Effector CD4-positive, alpha-beta T cell (primary cell): ENCODE results near the gene CRYBG3.

ENCODE experiments used
- DNase-seq: peaks from one replicate; pipeline ENCODE4 v3.0.0-alpha.2; 2020

Gene CRYBG3

DNA sequence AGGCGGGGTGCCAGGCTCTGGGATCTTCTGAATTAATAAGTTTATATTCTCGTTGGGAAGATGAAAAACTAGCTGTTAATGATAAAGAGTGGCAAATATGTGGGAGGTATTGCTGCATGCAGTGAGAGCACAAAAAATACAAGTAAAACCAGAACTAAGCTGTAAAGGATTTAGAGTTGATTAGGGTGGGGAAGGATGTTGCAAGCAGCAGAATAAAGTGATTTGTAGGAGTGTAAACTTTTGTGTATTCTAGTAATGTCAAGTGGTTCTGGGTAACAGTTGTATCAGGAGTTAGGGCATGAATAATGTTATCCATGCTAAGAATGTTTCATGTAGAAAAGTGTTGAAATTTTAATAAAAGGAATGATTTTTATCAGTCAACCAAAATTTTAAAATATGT lies 18.1 kb downstream of the CRYBG3 start:
- DNase-seq = no peak

- no peak for DNase-seq
Observed at GRCh38 chr3:97841304-97841703, 19.5 kb downstream of the CRYBG3 start.

DNA sequence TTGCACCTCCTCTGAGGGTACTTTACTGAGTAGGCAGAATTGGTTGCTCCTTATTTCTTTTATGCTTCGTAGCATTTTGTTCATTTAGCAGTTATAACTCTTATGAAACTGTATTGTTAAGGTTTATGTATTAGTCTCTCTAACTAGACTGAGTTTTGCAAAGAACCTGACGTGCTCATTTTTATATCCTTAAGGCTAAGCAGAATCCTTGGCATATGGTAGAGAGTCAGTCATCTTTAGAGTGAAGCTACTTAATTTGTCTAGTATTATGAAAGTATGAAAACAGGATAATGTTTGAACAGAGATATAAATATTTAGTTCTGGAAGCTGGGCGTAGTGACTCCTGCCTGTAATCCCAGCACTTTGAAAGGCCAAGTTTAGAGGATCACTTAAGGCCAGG lies 20.1 kb downstream of the CRYBG3 start:
- no peak for DNase-seq

GRCh38 chr3:97848779-97849178 lies 27.0 kb downstream of the CRYBG3 start:
- no peak for DNase-seq

- DNase-seq = no peak
Observed at GRCh38 chr3:97857401-97857800, 35.6 kb downstream of the CRYBG3 start.

DNA sequence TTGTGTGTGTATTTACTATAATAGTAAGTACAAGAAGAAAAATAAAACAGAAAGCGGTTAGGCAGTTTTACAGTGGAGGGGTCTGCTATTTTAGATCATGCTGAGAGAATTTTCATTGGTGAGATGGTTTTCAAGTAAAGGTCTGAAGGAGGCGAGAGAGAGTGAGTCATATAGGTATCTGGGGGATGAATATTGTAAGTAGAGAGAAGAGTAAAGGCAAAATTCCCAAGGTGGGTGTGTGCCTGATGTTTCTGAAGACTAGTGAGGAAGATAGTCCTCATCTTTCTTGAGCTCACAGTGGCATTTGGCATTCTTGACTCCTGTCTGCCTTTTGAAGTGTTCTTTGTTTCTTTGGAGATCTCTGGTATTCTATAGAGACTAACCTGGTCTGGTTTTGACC lies 38.6 kb downstream of the CRYBG3 start:
- DNase-seq = no peak

DNA sequence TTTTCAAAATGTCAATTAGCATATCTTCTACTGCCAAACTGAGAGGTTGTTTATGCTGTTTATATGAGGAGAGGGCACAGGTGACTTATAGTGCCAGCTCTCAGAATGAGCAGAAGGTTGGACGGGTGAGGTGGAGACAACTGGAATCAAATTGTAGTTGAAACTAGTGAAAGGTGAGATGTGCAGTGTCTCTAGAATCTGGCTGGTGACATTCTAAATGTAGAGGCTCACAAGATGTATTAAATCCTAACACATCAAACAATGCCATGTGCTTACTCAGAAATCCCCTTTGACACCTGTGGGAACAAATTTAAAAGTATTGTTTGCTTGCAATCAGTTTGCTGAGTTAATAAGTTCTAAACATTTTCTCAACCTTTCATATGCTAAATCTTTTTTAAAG lies 40.8 kb downstream of the CRYBG3 start:
- no peak for DNase-seq

GRCh38 chr3:97863031-97863430 lies 41.2 kb downstream of the CRYBG3 start:
- DNase-seq = no peak

DNA sequence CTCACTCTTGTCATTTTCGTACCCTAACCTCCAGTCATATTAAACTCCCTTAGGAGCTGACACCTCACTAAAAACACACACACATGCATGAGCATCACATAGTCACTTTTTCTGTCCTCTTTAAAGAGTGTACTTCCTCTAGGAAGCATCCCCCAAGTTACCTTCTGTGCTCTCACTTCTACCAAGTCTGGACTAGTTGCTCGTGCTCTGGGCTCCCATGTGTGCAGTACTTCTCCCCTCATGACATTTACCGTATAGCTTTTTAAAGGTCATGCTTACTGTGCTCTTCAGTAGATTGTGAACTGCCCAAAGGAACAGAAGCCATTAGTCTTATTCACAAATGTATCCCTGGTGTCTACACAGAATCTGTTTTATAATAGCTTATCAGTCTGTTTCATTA lies 42.0 kb downstream of the CRYBG3 start:
- no peak for DNase-seq

DNA sequence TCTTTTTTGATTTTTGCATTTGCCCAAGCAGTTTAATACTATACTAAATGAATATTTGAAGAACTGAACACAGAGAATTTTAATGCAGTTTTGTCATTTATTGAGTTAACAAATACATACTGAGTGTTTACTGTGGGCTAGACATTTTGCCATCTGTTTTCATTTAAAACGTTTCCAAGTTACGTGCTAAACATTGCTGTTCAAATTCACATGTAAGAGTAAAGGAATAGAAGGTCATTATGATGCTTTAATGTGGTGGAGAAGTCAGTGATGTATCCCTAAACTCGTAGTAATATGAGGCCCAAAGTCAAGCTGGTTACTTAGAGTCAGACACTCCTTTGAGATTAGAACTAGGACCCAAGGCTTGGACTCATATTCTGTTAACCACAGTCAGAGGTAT lies 49.4 kb downstream of the CRYBG3 start:
- no peak for DNase-seq

- DNase-seq = no peak
Observed at GRCh38 chr3:97871801-97872524, 50.2 kb downstream of the CRYBG3 start.

DNA sequence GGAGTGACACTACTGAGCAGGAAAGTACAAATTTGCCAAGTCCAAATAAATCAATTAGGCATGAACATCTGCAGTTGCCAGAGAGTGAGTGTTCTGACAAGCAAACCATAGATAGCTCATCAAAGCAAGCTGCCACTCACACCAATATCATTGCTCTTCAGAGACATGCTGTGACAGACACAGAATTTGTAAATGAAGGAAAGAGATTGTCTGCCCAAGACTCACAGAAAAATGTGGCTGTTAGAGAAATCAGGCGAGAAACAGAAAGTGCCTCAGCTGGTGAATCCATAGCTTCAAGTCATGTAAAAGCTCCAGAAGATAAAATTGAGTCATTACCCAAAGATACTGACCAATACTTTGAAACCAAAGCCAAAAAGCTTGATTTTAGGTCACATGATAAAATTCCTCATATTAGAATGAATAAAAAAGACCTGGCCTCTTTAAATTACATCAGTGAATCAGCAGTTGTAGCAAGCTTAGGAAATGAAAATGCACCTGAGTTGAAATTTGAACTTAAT lies 50.8 kb downstream of the CRYBG3 start:
- DNase-seq = no peak

GRCh38 chr3:97880267-97880666 lies 58.5 kb downstream of the CRYBG3 start:
- no peak for DNase-seq

DNA sequence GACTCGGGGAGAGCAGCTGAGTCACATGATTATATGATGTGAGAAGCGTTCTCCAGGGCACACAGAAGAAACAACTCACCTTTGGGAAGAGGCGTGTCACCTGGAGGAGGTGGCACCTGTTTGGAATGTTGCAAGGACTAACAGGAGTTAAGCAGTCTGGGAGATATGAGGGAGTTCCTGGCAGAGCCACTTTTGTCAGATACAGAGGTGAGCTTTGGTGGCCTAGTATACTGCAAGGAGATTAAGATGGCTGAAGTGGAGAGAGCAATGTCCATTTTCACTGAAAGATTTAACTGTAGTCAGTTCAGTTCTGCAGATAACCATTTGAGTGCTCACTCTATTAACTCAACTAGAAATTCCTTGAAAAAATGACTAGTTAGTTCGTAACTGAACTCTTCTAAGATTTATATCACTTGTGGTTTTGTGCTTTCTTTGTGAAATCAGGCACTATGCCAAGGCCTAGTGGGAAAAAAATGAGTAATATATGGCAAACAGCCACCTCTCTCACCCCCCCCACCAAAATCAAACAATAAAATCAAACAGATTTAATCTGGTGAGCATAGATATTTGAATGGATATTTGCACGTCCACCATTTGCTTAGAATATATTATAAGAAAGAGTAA lies 61.3 kb downstream of the CRYBG3 start:
- DNase-seq = no peak

DNA sequence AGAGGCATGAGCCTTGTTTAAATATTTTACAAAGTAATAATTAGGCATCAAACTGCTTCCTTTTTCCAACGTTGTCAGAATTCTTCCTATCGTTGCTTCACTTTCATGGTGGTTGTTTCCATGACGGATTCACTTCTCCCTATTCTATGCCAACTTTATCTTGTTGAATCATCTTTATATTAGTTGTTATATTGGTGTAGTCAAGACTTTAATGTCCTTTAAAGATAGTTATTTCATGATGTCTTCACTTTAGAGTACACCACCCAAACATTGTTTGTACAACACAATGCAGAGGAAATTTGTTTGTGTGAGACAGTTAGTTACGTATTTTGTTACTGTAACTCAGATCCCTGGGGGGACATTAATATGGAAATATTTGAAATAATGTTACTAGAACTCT lies 61.9 kb downstream of the CRYBG3 start:
- no peak for DNase-seq

GRCh38 chr3:97884586-97885123 lies 62.8 kb downstream of the CRYBG3 start:
- DNase-seq = no peak

DNA sequence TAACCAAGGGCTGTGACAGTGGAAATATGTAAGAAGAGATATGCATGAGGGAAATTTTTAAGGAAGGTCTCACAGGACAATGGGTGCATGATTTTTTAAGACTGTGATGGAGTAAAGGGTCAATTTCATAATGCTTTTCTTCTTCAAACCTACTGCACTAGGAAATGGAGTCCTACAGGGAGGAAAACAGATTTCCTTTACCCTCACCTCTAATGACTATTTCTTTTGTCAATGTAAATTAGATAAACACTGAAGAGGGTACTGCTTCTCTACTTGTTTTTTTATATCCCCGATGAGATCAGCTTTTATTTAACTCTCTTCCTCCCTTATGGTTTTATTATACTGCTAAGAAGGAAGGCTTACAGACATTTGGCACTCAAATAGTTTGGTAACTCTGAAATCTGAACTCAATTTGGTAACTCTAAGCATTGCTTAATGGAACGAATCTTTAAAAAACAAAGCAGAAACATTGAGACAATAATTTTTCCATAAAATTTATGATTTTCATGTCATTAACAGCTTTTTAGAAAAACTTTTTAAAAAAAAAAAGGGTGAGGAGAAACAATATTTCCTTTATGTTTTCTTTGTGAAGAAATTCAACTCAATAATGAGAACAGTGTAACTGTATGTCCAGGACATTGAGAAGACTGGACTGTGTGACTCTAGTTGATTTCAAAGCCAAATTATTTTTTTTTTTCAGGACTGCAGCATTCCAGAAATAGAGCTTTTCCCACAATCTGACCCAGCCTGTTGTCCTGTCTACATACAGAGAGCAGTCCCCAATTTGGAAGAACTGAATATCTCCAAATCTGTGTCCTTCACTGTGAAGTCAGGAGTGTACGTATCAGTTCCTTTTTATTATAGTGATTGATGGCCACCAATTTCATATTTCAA lies 64.4 kb downstream of the CRYBG3 start:
- no peak for DNase-seq

DNA sequence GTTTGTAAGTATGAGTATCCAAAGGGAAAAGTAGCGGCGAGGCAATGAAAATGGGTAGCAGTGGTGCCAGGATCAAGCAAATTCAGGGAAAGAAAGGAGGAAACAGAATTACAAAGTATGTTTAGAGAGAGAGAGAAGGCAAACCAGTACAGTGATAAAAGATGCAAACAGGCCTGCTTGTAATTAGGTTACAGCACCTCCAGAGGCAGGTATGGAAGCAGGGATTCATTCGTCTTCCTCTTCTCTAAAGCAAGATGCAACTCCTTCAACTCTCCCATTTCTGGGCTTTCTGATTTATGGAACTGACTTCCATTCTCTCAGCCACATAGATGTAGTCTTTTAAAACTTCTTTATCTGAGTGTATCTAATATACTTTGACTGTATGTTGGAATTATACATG lies 68.0 kb downstream of the CRYBG3 start:
- DNase-seq = no peak

DNA sequence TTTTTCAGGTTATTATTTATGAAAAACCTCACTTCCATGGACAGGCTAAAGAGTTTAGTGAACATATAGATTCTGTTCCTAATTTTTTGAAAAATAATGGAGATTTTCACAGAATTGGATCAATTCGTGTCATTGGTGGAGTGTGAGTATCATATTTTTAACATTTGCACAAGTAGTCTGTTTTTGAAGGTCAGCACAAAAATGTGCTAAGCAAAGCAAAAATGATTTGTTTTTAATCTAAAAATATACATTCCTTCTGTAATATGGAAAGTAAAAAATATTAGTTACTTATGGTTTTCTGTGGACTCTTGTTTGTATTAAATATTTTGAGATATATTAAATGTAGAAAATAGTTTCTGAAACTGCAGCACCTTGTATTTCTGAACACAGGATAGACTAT lies 71.0 kb downstream of the CRYBG3 start:
- no peak for DNase-seq

DNA sequence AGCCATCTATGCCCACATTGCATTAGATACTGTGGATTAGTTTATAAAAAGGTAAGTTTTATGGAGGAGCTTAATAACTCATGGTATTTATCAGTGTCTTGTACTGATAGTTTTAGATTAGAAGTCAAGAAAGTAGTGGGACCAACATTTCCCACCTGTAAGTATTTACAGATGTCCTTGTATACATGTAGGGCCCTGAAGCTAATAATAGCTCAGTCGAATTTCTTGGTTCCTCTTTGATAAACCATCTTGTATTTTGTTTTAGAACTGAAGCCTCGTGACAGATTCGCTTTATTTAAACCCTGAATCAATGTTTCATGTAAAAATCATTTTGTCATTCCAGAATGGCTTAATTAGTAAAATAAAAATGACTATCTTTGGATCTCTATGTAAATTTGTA lies 73.4 kb downstream of the CRYBG3 start:
- DNase-seq = no peak

GRCh38 chr3:97896129-97896528 lies 74.3 kb downstream of the CRYBG3 start:
- no peak for DNase-seq

GRCh38 chr3:97896547-97896946 lies 74.7 kb downstream of the CRYBG3 start:
- DNase-seq = no peak

DNA sequence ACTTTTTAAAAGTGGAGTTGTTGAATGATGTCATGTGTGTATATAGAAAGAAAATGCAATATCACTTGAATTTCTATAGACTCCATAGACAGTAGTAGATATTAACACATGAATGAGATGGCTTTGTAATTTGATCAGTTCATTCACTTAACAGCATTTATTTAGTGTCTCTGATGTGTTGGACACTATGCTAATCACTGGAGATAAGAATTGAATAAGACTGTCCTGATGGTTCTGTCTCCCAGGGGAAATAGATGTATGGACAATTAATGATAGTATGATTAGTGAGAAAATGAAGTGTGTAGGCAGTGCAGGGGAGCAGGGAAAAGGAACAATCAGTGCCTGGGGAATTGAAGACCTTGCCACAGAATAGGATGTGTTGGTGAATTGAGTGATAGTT lies 77.5 kb downstream of the CRYBG3 start:
- no peak for DNase-seq
